GM12878 (cell line): ENCODE data around the gene PDGFC. TPM values are rescaled to one million over a fixed set of nuclear protein-coding genes. Genes with fewer than 3 reads are reported as not detected.

Source experiments
- ATAC-seq: fragments of 200-7000 bp; cut with Tn5 transposase; 3 replicates; pipeline ENCODE4 v1.9.1; 2020; ENCODE audit warnings: mild to moderate bottlenecking, moderate library complexity
- BruUV-seq: library from RNA; stranded (reverse); fragments of 400-500 nt; replicated peaks from 2 replicates; lab custom pipeline; 2021; lab: Mats Ljungman, UMichigan
- CTCF ChIA-PET: fragments of 300-600 bp; sonication (Branson Sonifier 250); formaldehyde crosslinking; extraction: SDS; loops from one replicate; lab custom pipeline; 2021; ENCODE audit warnings: inconsistent platforms; lab: Yijun Ruan, JAX
- POLR2A ChIA-PET: fragments of 350-600 bp; formaldehyde crosslinking; extraction: SDS; loops from one replicate; lab custom pipeline; 2021; ENCODE audit warnings: inconsistent platforms; lab: Charles Lee
- RAD21 ChIA-PET: fragments of 300-600 bp; sonication (Branson Sonifier 250); formaldehyde crosslinking; loops from one replicate; lab custom pipeline; 2023; ENCODE audit warnings: antibody characterized with exemption; ENCODE audit not compliant: unreplicated experiment; lab: Charles Lee
- SMC1A ChIA-PET: fragments of 300-600 bp; sonication (Branson Sonifier 250); formaldehyde crosslinking; loops from one replicate; lab custom pipeline; 2023; ENCODE audit not compliant: unreplicated experiment, uncharacterized antibody; lab: Charles Lee
- DNase-seq: peaks from one replicate; pipeline ENCODE4 v3.0.0-alpha.2; 2011; ENCODE audit warnings: low read depth, low spot score
- FAIRE-seq: peaks from 3 replicates; lab custom pipeline; 2011; peaks lifted over from hg19 to GRCh38; lab: Jason Lieb, UNC
- H2AFZ ChIP-seq: 2 replicates; pipeline ENCODE4 v1.6.0; 2011; ENCODE audit warnings: low read depth, low read length, control low read depth; ENCODE audit not compliant: control insufficient read depth
- H3K27ac ChIP-seq: 2 replicates; pipeline ENCODE4 v1.5.1; 2011; ENCODE audit warnings: control low read depth; ENCODE audit not compliant: control insufficient read depth, insufficient read depth
- H3K27me3 ChIP-seq, 2 experiments: replicated peaks in 1 of 2; 2 replicates each; pipeline versions ENCODE4 v1.6.0 to v1.6.1; 2011; ENCODE audit warnings: low read length in 1 of 2; ENCODE audit not compliant: control insufficient read depth in 2 of 2, insufficient read depth in 2 of 2
- H3K36me3 ChIP-seq, 2 experiments: 2 replicates each; pipeline ENCODE4 v1.5.1; 2011; ENCODE audit warnings: low read length in 1 of 2; ENCODE audit not compliant: control insufficient read depth in 2 of 2, insufficient read depth in 2 of 2
- H3K4me1 ChIP-seq: 2 replicates; pipeline ENCODE4 v1.6.1; 2011; ENCODE audit warnings: mild to moderate bottlenecking, low read length, moderate library complexity, mixed read lengths; ENCODE audit not compliant: control insufficient read depth, insufficient read depth
- H3K4me2 ChIP-seq: 2 replicates; pipeline ENCODE4 v1.6.0; 2011; ENCODE audit warnings: control low read depth; ENCODE audit not compliant: control insufficient read depth, insufficient read depth
- H3K4me3 ChIP-seq: fragments of 200-600 bp; sonication (generic); 2 replicates; pipeline ENCODE4 v1.5.1; 2016
- H3K79me2 ChIP-seq: 2 replicates; pipeline ENCODE4 v1.6.0; 2011; ENCODE audit warnings: low read length; ENCODE audit not compliant: control insufficient read depth, insufficient read depth
- H3K9ac ChIP-seq: 2 replicates; pipeline ENCODE4 v1.8.0; 2011; ENCODE audit warnings: low read length, control low read depth, mixed read lengths; ENCODE audit not compliant: control insufficient read depth, insufficient read depth
- H3K9me3 ChIP-seq: replicated peaks from 3 replicates; pipeline ENCODE4 v1.5.1; 2011; ENCODE audit warnings: mild to moderate bottlenecking, low read length; ENCODE audit not compliant: control insufficient read depth, insufficient read depth
- H4K20me1 ChIP-seq: 2 replicates; pipeline ENCODE4 v1.6.0; 2011; ENCODE audit not compliant: control insufficient read depth, insufficient read depth
- CHD4 ChIP-seq: fragments of 200-600 bp; sonication (generic); IDR thresholded peaks from 2 replicates; pipeline ENCODE4 v1.6.1; 2016; ENCODE audit warnings: mild to moderate bottlenecking
- DPF2 ChIP-seq: fragments of 450-650 bp; IDR thresholded peaks from 2 replicates; pipeline ENCODE4 v1.6.1; 2017; ENCODE audit warnings: mild to moderate bottlenecking
- EED ChIP-seq: sonication (generic); IDR thresholded peaks from 2 replicates; pipeline ENCODE4 v1.6.1; 2016; ENCODE audit warnings: antibody characterized with exemption, low read depth
- GATAD2B ChIP-seq: fragments of 450-650 bp; conservative IDR thresholded peaks from 2 replicates; pipeline ENCODE4 v1.6.1; 2017; ENCODE audit warnings: low read depth, mild to moderate bottlenecking, moderate library complexity
- NR2C2 ChIP-seq: IDR thresholded peaks from 2 replicates; pipeline ENCODE4 v1.6.1; 2011; ENCODE audit warnings: borderline replicate concordance, low read depth; ENCODE audit not compliant: control insufficient read depth, insufficient read length
- SIX5 ChIP-seq: IDR thresholded peaks from 2 replicates; pipeline ENCODE4 v1.6.1; 2011; ENCODE audit warnings: mild to moderate bottlenecking, low read depth, low read length, moderate library complexity; ENCODE audit not compliant: severe bottlenecking
- SMAD5 ChIP-seq: IDR thresholded peaks from 2 replicates; pipeline ENCODE4 v1.6.1; 2016; ENCODE audit warnings: antibody characterized with exemption, low read depth
- SPI1 ChIP-seq: IDR thresholded peaks from 2 replicates; pipeline ENCODE4 v1.6.1; 2011; ENCODE audit warnings: low read depth, mild to moderate bottlenecking, low read length, moderate library complexity, borderline replicate concordance; ENCODE audit not compliant: insufficient read depth
- SUZ12 ChIP-seq: fragments of 200-600 bp; sonication (generic); IDR thresholded peaks from one replicate; pipeline ENCODE4 v1.6.1; 2018; ENCODE audit warnings: antibody characterized with exemption, mild to moderate bottlenecking; ENCODE audit not compliant: unreplicated experiment
- WGBS: methylation state at CpG from one replicate; pipeline ENCODE4 v1.1.6; 2016; ENCODE audit warnings: low lambda C conversion rate; ENCODE audit not compliant: insufficient replicate concordance, insufficient coverage; ENCODE audit errors: missing lambda C conversion rate; 5-methylcytosine and 5-hydroxymethylcytosine counted together
- in situ Hi-C: fragments of 300-500 bp; cut with MboI; formaldehyde crosslinking; loops from 9 replicates; pipeline ENCODE4 v1.14.3; 2018; ENCODE audit warnings: mixed read lengths
- intact Hi-C: fragments of 100-400 bp; cut with micrococcal nuclease; formaldehyde crosslinking; loops from one replicate; pipeline ENCODE4 v1.14.2; 2022; ENCODE audit not compliant: unreplicated experiment
- polyA plus RNA-seq, 11 experiments: library from polyadenylated mRNA; depleted of rRNA in 4 of 11; unstranded in 6 of 11; stranded (reverse) in 5 of 11; fragments of >200 nt; fragmentation: Nextera tagmentation in 4 of 11; fragmentation: Illumina TruSeq in 1 of 11; extraction: Ambion mirVana in 4 of 11; extraction: Trizol in 1 of 11; gene quantifications; 1 replicate in 1 of 11; 2 replicates in 10 of 11; pipeline versions ENCODE4 v1.2.1 to v1.2.3, GENCODE V29; 2011 to 2016; ENCODE audit warnings: inconsistent platforms in 2 of 11, missing spikeins in 2 of 11, low read depth in 1 of 11
- total RNA-seq, 4 experiments: library from RNA; depleted of rRNA in 3 of 4; stranded (reverse); fragments of >200 nt in 3 of 4; fragmentation: Illumina TruSeq in 1 of 4; extraction: Trizol in 1 of 4; gene quantifications; 2 replicates each; pipeline versions ENCODE4 v1.2.1 to v1.2.3, GENCODE V29; 2013 to 2021
- TF ChIP-seq, protein P1 (sequence below): fragments of 450-650 bp; IDR thresholded peaks from 2 replicates; pipeline ENCODE4 v1.6.1; 2017; ENCODE audit warnings: low read depth, mild to moderate bottlenecking, moderate library complexity
- TF ChIP-seq, protein P2 (sequence below): IDR thresholded peaks from 2 replicates; pipeline ENCODE4 v1.6.1; 2012; ENCODE audit warnings: mild to moderate bottlenecking, low read depth, low read length
- TF ChIP-seq, protein P3 (sequence below): fragments of 450-650 bp; IDR thresholded peaks from 2 replicates; pipeline ENCODE4 v1.6.1; 2017; ENCODE audit warnings: mild to moderate bottlenecking
- TF ChIP-seq, protein P4 (sequence below): IDR thresholded peaks from 2 replicates; pipeline ENCODE4 v1.6.1; 2012; ENCODE audit warnings: improper control_type of control experiment, low read depth, low read length; ENCODE audit not compliant: insufficient replicate concordance

PDGFC gene
- total and polyA plus RNA-seq, 10 of the 15 experiments (the other 5 are each of a cell fraction or from before 2014, with no cell fraction given) = 0.02 to 0.18 TPM; not detected in 8

DNA sequence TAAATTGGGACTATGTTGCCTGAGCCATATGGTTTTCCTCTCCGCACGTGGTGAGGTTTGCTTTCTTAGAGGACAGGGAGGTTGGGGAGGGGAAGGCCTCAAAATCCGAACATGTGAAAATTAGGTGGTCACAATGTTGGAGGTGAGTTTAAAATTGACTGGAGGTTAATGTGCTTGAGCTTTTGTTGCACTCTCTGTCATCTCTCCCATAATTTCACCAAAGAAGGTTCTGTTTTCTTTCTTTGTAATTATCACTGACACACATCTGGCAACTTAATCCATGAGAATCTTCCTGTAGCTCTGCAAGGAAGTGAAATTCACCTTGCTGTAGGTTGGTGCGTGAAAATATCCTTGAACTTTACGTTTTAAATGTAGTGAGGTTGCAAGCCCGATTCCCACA, 225.5 kb downstream of the PDGFC start:
- H3K27ac ChIP-seq = no peak overlapping the region
- in situ Hi-C loops = no loop called here
- ChIA-PET POLR2A (no interaction called here), RAD21 (no interaction called here), SMC1A (no interaction called here), CTCF (no interaction called here)
- no peaks in the 10 kb centered on the region for H3K36me3 ChIP-seq
- intact Hi-C loops = no loop called here
- no peak overlapping the region for H3K4me2 ChIP-seq
- BruUV-seq = no TSS peak
- no peak for DNase-seq
- ATAC-seq = no peak
- H3K27me3 ChIP-seq = no peaks in the 10 kb centered on the region
- WGBS = 18% methylated on average over 6 of the region's 6 CpGs
- no peaks in the 10 kb centered on the region for H3K9me3 ChIP-seq
- no peak overlapping the region for H2AFZ ChIP-seq
- no peaks in the 10 kb centered on the region for H3K4me1 ChIP-seq
- H3K4me3 ChIP-seq = no peak overlapping the region
- H3K79me2 ChIP-seq = no peaks in the 10 kb centered on the region
- no peak overlapping the region for H3K9ac ChIP-seq
- H4K20me1 ChIP-seq = no peaks in the 10 kb centered on the region
- no peak for FAIRE-seq
- TF ChIP-seq CHD4 (no peak), NR2C2 (no peak), DPF2 (no peak), EED (no peak), SPI1 (no peak), SIX5 (no peak), SMAD5 (no peak), GATAD2B (no peak), SUZ12 (no peak)
- TF ChIP-seq, protein P1, sequence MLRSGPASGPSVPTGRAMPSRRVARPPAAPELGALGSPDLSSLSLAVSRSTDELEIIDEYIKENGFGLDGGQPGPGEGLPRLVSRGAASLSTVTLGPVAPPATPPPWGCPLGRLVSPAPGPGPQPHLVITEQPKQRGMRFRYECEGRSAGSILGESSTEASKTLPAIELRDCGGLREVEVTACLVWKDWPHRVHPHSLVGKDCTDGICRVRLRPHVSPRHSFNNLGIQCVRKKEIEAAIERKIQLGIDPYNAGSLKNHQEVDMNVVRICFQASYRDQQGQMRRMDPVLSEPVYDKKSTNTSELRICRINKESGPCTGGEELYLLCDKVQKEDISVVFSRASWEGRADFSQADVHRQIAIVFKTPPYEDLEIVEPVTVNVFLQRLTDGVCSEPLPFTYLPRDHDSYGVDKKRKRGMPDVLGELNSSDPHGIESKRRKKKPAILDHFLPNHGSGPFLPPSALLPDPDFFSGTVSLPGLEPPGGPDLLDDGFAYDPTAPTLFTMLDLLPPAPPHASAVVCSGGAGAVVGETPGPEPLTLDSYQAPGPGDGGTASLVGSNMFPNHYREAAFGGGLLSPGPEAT = no peak
- TF ChIP-seq, protein P2, sequence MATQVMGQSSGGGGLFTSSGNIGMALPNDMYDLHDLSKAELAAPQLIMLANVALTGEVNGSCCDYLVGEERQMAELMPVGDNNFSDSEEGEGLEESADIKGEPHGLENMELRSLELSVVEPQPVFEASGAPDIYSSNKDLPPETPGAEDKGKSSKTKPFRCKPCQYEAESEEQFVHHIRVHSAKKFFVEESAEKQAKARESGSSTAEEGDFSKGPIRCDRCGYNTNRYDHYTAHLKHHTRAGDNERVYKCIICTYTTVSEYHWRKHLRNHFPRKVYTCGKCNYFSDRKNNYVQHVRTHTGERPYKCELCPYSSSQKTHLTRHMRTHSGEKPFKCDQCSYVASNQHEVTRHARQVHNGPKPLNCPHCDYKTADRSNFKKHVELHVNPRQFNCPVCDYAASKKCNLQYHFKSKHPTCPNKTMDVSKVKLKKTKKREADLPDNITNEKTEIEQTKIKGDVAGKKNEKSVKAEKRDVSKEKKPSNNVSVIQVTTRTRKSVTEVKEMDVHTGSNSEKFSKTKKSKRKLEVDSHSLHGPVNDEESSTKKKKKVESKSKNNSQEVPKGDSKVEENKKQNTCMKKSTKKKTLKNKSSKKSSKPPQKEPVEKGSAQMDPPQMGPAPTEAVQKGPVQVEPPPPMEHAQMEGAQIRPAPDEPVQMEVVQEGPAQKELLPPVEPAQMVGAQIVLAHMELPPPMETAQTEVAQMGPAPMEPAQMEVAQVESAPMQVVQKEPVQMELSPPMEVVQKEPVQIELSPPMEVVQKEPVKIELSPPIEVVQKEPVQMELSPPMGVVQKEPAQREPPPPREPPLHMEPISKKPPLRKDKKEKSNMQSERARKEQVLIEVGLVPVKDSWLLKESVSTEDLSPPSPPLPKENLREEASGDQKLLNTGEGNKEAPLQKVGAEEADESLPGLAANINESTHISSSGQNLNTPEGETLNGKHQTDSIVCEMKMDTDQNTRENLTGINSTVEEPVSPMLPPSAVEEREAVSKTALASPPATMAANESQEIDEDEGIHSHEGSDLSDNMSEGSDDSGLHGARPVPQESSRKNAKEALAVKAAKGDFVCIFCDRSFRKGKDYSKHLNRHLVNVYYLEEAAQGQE = no peak
- TF ChIP-seq, protein P3, sequence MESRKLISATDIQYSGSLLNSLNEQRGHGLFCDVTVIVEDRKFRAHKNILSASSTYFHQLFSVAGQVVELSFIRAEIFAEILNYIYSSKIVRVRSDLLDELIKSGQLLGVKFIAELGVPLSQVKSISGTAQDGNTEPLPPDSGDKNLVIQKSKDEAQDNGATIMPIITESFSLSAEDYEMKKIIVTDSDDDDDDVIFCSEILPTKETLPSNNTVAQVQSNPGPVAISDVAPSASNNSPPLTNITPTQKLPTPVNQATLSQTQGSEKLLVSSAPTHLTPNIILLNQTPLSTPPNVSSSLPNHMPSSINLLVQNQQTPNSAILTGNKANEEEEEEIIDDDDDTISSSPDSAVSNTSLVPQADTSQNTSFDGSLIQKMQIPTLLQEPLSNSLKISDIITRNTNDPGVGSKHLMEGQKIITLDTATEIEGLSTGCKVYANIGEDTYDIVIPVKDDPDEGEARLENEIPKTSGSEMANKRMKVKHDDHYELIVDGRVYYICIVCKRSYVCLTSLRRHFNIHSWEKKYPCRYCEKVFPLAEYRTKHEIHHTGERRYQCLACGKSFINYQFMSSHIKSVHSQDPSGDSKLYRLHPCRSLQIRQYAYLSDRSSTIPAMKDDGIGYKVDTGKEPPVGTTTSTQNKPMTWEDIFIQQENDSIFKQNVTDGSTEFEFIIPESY = no peak
- TF ChIP-seq, protein P4, sequence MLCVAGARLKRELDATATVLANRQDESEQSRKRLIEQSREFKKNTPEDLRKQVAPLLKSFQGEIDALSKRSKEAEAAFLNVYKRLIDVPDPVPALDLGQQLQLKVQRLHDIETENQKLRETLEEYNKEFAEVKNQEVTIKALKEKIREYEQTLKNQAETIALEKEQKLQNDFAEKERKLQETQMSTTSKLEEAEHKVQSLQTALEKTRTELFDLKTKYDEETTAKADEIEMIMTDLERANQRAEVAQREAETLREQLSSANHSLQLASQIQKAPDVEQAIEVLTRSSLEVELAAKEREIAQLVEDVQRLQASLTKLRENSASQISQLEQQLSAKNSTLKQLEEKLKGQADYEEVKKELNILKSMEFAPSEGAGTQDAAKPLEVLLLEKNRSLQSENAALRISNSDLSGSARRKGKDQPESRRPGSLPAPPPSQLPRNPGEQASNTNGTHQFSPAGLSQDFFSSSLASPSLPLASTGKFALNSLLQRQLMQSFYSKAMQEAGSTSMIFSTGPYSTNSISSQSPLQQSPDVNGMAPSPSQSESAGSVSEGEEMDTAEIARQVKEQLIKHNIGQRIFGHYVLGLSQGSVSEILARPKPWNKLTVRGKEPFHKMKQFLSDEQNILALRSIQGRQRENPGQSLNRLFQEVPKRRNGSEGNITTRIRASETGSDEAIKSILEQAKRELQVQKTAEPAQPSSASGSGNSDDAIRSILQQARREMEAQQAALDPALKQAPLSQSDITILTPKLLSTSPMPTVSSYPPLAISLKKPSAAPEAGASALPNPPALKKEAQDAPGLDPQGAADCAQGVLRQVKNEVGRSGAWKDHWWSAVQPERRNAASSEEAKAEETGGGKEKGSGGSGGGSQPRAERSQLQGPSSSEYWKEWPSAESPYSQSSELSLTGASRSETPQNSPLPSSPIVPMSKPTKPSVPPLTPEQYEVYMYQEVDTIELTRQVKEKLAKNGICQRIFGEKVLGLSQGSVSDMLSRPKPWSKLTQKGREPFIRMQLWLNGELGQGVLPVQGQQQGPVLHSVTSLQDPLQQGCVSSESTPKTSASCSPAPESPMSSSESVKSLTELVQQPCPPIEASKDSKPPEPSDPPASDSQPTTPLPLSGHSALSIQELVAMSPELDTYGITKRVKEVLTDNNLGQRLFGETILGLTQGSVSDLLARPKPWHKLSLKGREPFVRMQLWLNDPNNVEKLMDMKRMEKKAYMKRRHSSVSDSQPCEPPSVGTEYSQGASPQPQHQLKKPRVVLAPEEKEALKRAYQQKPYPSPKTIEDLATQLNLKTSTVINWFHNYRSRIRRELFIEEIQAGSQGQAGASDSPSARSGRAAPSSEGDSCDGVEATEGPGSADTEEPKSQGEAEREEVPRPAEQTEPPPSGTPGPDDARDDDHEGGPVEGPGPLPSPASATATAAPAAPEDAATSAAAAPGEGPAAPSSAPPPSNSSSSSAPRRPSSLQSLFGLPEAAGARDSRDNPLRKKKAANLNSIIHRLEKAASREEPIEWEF = no peak
